HG03342 (cell line): ENCODE results near the gene UBLCP1.

Experiments
- ATAC-seq: cut with Tn5 transposase; IDR thresholded peaks from one replicate; pipeline ENCODE4 v1.9.1; 2021; ENCODE audit warnings: mild to moderate bottlenecking, moderate library complexity; ENCODE audit not compliant: unreplicated experiment

Gene UBLCP1

GRCh38 chr5:159310511-159310910 is 47.4 kb downstream of the UBLCP1 start:
- peak; percentile 67 for ATAC-seq

GRCh38 chr5:159311063-159311462 is 48.0 kb downstream of the UBLCP1 start:
- no peak for ATAC-seq

- no peak for ATAC-seq
Measured at GRCh38 chr5:159313197-159313596, 50.1 kb downstream of the UBLCP1 start.

- ATAC-seq = no peak
Measured at GRCh38 chr5:159316519-159317383, 53.7 kb downstream of the UBLCP1 start.

GRCh38 chr5:159317849-159318248 is 54.8 kb downstream of the UBLCP1 start:
- ATAC-seq = no peak

DNA sequence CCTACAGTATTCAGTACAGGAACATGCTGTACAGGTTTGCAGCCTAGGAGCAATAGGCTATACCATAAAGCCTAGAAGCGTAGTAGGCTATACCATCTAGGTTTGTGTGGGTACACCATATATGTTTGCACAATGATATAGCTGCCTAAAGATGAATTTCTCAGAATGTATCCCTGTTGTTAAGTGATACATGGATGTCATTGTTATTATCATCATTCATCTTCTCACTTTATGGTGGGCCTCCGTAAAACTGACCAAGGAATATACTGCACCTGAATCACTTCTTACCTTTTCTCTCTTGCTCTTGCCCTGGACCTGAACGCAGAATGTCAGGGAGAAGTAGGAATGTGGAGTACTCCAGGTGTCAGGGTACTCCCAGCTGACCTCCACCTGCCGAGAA is 55.4 kb downstream of the UBLCP1 start:
- ATAC-seq = no peak

DNA sequence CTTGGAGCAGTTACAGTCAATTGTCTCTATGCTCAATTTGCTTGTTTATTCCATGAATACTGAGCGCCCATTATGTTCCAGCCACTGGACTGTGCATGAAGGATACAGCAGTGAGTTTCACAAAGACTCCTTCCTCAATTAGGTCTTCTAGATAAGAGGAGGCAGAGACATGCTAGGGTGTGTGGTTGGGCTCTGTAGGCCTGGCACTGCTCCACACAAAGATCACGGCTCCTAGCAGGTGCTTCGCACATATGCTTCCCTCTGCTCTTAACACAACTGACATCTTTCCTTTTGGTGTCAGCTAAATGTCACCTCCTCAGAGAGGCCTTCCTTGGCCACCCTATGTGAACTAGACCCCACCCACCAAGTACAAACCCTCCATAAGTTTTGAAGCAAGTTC is 56.3 kb downstream of the UBLCP1 start:
- no peak for ATAC-seq

- no peak for ATAC-seq
Measured at GRCh38 chr5:159319832-159320231, 56.7 kb downstream of the UBLCP1 start.

DNA sequence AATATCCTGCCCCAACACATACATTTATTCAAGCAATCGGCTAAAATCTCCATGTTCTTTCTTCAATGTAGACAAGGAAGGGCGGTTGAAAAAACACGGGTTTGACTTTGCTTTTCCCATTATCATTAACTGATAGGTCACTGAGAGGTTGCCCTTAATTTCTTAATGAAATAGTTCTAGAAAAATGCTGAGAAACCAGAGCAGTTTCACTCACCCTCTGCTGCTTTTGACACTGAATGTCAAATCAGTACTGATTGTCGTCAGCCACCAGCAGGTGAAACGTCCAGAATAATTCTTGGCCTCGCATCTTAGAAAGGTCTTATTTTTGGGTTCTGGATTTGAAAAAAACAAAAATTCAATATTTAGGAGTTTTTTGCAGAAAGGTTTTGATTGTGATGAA is 59.1 kb downstream of the UBLCP1 start:
- no peak for ATAC-seq

DNA sequence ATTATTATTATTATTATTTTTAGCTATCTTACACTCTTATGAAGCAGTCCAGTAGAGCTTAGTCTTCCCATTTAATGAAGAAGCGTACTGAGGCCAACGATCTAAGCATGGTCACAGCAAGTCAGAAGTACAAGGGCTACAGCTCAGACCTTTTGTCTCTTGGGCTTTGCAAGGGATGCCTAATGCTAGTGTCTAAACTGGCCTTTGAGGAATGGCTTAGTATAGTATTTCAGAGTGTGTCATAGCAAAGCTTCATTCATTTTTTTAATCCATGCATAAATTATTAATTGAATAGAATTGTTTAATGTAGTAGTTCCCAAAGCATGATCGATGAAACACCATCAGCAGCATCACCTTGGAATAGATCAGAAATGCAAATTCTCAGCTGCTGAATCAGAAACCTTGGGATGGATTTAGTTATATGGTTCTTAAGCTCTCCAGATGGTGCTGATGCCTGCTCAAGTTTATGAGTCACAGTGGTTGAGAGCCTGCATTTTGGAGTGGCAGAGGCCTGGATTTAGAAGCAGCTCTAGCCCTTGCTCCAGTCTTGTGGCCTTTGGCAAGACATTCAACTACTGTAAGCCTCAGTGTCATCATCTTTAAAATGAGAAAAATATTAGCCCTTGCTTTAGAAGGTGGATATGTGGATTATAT is 61.1 kb downstream of the UBLCP1 start:
- ATAC-seq = no peak

- ATAC-seq = no peak
Measured at GRCh38 chr5:159324986-159325385, 61.9 kb downstream of the UBLCP1 start.

- ATAC-seq = no peak
Measured at GRCh38 chr5:159330131-159330800, 67.2 kb downstream of the UBLCP1 start, which contains the start of gene IL12B. TSS of gene IL12B (minus strand) at chr5:159330487. CDS start at chr5:159326782, 3,705 bp downstream.

- ATAC-seq = peak; percentile 75
Measured at GRCh38 chr5:159331093-159331973, 68.2 kb downstream of the UBLCP1 start.

- no peak for ATAC-seq
Measured at GRCh38 chr5:159332800-159333544, 69.9 kb downstream of the UBLCP1 start.

GRCh38 chr5:159333545-159333925 is 70.4 kb downstream of the UBLCP1 start:
- no peak for ATAC-seq
